ENCODE results near the gene VIT.
"Not testable (repeated sequence)": the region's sequence is repeated elsewhere in the genome, so short reads cannot be mapped to it uniquely, and the experiment has no call there.

The VIT gene

DNA sequence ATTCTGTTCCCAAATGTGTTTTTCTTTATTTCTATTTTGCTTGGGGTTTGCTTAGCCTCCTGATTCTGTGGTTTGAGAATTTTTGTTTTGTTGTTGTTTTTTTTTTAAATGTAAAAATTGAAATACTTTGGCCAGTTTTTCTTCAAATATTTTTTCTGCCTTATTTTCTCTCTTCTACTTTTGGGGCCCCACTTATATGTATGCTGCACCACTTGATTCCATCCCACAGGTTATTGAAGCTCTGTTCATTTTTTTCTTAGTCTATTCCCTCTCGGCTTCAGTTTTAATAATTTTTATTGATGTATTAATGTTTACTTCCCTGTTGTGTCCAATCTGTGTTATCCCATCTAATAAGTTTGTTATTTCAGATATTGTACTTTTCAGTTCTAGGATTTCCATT lies 17.7 kb upstream of the VIT start:
- DNase-seq = no peak

DNA sequence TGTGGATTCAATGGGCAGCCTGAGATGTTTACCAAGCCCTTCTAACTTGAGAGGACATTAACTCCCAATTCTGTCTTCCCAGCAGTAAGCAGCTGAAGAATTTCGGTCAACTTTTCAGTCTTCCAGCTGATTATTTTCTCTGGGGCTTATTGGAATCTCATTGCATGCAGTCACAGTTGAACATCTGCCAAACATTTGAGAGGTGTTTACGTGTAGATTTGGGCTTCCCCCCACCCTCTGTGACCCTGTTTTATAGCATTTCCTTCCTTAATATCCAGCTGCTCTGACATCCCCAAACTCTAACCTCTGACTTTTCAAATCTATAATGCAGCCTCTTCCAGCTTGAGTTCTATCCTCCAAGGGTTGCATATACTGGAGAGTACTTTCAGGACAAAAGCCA lies 16.5 kb upstream of the VIT start:
- DNase-seq = no peak

DNA sequence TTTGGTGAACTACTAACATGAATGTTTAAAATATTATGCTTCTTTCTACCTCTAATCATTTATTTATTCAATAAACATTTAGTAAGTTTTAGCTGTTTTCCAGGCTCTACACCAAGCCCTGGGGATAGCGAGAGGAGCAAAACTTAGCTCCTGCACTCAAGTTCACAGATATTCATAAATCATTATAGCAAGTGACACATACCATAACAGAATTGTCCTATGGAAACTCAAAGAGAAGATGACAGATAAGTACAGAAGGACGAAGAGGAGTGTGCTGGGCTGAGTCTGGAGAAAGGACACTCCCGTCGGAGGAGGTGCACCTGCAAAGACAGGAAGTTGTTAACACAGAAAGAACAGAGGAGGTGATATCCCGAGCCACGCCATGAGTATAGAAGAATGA lies 13.9 kb upstream of the VIT start:
- no peak for DNase-seq

DNA sequence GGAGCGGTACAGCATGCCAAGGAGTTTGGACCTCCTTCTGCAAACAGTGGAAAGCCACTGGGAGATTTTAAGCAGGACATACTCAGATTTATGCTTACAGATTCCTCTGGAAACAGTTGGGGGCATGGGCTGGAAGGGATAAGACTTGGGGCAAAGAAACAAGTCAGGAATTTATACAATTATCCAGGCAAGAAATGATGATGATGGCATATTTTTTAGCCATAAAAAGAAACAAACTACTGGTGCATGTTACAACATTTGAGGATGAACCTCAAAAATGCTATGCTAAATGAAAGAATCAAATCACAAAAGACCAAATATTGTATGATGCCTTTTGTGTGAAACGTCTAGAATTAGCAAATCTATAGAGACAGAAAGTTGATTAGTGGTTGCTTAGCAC lies 13.5 kb upstream of the VIT start:
- no peak for DNase-seq

DNA sequence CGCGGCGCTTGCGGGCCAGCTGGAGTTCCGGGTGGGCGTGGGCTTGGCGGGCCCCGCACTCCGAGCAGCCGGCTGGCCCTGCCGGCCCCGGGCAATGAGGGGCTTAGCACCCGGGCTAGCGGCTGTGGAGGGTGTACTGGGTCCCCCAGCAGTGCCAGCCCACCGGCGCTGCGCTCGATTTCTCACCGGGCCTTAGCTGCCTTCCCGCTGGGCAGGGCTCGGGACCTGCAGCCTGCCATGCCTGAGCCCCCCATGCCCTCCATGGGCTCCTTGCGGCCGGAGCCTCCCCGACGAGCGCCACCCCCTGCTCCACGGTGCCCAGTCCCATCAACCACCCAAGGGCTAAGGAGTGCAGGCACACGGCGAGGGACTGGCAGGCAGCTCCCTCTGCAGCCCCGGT lies 8.2 kb upstream of the VIT start:
- not testable (repeated sequence) for DNase-seq

DNA sequence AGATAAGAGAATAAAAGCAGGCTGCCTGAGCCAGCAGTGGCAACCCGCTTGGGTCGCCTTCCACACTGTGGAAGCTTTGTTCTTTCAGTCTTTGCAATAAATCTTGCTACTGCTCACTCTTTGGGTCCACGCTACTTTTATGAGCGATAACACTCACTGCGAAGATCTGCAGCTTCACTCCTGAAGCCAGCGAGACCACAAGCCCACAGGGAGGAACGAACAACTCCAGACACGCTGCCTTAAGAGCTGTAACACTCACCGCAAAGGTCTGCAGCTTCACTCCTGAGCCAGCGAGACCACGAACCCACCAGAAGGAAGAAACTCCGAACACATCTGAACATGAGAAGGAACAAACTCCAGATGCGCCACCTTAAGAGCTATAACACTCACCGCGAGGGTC lies 7.5 kb upstream of the VIT start:
- not testable (repeated sequence) for DNase-seq

DNA sequence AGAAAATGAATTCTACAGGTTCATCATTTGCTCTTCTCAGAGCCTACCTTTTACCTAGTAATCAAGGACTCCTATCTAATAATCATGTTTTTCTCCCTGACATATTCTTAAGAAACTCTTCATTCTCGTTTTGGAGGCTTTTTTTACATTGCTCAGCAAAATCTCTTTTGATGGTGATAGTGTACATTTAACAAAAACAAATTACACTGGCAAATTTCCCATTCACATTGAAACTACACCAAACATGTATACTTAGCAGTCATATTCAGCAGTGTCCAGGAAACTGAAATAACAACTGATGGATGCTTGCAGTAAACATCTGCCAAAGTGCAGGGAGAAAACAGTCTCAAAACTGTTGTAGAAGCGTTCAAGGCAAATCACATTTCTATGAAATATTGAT lies 4.4 kb upstream of the VIT start:
- DNase-seq = no peak

DNA sequence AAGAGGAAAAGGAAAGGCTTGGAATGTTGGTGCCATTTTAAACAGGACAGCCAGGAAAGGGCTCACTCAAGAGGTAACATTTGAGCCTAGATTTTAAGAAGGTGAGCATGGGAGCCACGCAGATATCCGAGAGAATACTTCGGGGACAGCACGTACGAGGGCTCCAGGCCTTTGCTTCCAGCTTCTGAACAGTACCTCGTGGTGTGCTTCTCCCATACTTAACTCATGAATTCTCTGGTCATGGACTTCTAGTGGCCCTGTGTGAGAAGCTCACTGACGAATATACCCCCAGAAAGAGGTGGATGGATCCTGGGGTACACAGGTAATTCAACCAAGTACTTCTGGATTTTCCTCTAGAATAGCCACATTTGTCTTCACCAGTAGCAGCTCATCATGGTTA lies 2.7 kb upstream of the VIT start:
- DNase-seq = no peak

DNA sequence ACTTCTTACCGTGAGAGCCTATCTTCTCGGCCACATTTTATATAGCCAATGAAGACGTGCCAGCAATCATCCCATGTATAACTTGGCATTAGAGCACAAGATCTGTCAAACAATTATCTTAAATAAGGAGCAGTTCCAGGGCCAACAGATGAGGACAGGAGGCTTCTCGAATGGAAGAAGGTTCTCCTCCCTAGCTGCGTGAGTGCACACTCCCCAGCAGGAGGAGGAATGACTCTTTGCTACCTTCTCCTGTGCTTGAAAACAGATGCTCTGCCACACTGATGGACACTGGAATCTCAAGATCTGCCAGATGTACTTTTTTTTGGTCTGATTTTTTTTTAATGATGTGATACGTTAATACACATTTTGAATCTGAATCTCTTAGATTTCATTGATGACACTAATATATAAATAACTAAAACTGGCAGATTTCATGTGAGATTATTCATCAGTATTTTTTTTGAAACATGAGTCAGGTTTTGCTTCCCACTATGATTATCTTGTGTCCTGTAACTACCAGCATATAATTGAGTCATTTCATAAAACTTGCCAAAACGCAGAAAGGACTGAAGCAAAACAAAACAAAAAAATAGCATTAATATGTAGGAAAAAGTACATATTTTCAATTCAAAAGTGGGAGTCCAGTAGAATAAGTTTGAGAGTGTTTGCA lies 626 bp upstream of the VIT start:
- DNase-seq = no peak

DNA sequence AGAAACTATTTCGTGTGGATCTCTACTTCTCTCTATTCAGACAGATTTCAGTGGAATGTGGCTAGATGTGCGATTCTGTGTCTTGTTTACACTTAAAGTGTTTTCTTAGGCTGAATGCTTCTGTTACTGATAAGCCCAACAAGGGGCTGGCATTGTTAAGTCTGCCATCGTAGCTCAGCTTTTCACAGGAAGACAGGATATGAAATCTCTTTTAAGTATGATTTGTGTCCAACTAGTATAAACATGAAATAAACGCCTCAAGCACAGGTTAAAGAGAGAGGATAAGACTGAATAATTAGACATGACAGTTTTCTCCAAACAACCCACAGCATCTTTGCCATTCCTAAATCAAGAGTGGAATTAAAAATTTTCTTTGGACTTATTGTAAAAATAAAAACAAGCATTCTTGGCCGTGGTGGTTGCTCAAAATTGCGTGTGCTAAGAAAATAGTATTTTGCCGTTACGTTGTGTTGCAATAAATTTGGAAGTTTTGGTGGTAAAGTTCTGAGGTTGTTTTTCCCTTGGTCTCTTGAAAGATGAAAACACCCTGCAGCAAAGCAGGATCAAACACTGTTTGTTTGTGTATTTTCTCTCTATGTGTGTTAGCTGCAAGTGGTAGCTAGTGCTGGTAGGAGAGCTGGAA lies 1.0 kb downstream of the VIT start:
- DNase-seq = no peak

DNA sequence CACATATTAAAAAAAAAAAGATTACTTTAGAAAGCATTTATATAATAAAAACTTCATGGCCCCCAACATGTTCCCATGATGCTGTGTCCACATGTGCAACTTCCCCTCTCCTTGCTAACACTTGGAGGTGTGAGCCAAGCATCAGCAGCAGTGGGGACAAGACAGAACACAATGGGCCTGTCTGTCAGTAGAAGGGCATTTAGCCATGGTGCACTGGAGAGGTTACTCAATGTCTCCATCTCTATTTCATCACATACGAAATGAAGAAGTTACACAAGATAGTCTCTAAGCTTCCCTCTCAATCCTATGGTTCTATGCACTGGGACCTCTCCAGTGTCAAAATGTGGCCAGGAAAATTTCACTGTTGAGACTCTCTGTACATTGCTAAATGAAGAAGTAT lies 2.5 kb downstream of the VIT start:
- no peak for DNase-seq

DNA sequence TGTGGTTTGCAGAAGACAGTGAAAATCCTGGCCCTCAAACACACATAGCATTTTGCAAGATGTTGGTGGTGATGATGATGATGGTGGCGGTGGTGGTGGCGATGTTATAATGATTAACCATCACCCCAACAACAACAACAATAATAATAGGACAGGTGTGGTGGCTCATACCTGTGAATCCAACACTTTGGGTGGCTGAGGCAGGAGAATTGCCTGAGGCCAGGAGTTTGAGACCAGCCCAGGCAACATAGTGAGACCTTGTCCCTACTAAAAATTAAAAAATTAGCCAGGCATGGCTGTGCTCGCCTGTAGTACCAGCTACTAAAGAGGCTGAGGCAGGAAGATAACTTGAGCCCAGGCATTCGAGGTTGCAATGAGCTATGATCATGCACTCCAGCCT lies 3.8 kb downstream of the VIT start:
- no peak for DNase-seq

DNA sequence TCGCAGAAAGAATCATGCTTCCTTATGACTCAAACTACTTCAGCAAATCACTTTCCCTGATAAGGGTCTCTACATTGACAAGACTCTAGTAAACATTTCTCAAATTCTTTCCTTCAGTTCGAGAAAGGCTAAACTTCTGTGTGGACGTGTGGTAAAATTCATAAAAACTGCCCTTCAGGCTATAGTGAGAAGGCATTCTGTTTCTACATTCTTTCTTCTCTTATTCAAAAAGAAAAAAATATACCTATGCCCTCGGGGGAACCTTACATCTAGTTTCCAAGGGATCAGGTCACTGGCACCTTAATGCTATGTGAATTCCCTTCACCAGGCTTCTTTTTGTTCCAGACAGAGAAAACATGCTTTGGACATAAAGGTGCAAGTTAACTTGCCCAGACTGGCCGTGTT lies 4.9 kb downstream of the VIT start:
- DNase-seq = no peak

DNA sequence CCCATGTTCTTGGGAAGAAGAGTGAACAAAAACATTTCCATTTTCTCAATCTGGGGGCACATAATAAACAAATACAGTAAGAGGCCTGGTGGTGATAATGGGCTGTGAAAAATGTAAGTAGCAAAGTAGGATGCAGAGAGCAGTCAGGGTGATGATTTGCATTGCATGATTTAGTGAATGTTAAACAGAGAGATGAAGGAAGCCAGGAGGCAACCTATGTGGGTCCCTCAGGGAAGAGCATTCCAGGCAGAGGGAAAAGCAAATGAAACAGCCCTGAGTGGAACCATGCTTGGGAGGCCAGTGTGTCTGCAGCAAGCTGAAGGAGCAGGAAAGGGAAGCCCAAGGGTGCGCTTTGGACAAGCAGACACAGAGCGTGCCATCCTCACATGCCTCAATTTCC lies 5.4 kb downstream of the VIT start:
- no peak for DNase-seq

DNA sequence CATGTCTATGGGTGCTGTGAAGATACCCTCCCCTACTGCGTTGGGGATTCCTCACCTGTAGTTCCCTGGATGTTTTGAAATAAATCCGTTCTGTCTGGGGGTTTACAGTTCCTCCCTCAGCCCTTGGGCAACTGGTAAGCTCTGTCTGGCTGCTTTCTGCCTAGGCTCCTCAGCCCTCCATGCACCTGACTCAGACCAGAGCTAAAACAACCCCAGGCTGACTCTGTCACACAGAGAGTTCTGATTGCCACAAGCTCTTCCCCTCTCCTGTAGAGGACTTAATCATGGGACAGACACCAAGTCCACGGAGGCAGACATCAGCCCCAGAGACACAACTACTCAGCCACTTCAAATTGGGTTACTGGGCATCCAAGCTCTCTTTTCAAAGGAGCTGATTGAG lies 6.3 kb downstream of the VIT start:
- no peak for DNase-seq

DNA sequence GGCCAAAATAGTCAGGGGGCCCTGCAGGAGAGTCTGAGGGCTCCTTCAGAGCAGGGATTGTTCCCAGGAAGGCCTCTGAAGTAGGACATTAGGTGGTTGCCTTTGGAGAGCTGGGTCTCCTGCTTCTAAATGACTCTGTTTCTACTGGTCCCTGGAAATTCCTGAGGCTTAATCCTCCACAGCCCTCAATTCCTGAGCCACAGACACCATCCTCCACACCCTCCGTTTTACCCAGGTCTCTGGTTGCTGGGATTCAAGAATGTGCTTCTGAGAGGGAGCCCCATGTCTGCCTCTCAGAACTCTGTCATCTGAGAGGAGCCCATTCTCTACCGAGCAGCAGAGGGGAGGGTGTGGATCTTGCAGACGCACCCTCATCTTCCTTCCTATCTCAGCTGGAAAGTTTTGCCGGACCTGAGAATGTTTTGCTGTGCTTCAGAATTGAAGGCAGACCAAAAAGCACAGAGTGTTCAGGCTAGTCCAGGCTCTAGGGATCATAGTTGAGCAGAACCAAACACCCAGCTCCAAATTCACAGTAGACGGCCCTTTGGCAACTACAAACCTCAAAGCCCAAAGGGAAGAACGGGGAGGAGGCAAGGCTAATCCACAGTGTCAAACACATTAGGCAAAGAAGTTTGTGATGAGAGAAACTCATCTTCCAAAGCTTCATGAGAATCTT lies 8.1 kb downstream of the VIT start:
- no peak for DNase-seq

DNA sequence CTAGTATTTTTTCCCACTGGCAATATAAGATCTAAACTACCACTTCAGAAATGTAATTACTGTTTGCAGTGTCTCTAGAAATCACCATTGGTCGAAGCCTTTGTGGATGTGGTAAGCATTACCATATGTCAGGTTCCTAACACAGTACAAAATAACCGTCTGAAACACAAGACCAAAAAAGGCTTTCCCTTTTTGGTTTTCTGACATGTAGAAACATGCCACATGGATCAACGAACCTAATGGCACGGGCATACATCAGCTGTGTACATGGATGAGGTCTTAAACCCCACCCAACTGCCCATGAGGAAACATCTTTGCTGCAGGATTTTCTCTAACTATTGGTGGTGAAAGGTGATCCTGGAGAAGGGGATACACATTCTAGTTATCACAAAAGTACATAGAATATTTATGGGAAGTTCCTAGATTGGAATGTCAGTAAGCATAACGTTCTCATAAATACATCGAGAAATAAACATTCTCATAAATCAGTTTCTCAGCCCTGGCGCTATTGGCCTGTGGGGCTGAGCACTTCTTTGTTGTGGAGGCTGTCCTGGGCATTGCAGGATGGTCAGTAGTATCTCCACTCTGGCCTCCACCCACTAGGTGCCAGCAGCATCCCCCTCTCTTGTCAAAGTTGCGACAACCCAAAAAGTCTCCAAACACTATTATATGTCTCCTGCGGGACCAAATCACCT lies 9.0 kb downstream of the VIT start:
- no peak for DNase-seq

DNA sequence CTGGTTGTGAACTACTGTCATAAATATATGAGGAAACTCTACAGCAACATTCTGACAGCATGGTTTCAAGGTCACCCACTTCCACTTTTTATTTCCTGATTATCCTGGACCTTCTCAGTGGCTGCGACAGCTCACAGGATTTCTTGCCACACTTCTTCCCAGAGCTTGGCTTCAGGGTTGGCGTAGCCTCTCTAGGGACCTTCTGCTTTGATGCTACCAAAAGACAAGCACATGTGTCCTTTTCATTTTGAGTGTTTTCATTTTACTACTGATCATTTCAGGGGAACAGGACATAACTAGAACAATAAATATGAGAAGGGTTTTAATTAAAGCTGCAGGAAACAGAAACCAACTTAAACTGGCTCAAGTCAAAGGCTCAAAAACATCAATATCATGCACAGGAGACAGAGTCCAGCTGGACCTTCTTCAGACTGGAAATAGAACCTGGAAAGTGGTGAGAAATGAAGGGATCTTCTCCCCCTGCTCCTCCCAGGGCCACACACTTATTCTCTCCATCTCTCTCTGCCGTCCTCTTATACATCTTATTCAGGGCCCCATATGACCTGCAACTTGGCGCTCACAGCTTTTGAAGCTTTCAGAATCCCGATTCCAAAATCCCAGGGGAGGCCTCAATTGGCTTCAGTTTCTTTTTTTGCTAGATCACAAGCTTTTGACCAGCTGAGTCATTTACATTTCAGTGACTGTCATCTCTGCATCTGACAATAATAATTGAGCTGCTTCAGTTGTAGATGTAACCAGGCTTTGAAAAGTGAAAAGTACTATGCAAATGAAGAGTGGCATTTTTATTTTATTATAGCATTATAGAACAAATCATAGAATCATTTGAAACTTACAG lies 9.7 kb downstream of the VIT start:
- DNase-seq = no peak

DNA sequence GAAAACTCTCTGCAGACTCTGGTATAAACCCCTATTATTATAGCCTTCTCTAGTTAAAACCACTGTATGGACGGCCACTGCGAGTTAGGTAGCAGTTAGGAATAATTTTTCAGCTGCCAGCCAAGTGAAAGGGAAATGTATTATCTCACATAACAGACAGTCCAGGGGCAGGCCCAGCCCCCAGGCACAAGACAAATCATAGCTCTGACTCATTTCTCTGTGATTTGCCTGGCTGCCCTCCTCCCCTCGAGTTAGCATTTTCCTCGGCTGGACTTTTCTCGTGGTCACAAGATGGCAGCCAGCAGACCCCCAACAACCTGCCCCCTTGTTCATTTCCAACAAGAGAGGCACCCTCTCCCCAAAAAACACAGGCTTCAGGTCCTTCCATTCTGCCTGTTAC lies 10.5 kb downstream of the VIT start:
- no peak for DNase-seq

DNA sequence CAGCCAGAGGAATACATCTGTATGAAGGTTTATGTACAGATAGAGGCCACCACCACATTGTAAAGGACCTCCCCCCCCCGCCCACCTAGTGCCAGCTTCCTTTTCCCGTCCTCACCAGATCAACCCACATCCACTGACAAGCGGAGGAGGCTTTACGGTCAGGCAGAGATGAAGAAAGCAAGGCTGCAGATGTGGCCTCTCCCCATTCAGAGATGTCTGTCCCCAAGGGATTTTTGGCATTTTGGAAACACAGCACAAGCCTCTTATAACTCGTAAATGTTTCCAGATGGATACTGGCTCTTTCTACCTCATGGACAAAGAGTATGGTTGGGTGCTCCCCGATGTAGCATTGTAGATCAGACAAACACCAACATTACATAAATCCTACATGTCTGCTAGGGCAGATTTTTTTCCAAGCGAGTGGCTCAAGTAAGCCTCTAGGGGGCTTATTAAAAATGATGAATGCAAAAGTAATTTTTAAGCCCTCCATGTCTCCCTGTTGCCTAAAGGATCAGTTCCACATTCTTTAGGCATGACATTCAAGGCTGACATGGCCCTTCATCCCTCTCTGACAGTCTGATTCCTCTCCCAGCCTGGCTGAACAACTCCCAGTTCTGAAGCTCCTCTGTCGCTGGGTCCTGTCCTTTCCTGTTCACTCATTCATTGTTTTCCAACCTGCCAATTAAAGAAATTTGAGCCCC lies 11.7 kb downstream of the VIT start:
- DNase-seq = no peak

DNA sequence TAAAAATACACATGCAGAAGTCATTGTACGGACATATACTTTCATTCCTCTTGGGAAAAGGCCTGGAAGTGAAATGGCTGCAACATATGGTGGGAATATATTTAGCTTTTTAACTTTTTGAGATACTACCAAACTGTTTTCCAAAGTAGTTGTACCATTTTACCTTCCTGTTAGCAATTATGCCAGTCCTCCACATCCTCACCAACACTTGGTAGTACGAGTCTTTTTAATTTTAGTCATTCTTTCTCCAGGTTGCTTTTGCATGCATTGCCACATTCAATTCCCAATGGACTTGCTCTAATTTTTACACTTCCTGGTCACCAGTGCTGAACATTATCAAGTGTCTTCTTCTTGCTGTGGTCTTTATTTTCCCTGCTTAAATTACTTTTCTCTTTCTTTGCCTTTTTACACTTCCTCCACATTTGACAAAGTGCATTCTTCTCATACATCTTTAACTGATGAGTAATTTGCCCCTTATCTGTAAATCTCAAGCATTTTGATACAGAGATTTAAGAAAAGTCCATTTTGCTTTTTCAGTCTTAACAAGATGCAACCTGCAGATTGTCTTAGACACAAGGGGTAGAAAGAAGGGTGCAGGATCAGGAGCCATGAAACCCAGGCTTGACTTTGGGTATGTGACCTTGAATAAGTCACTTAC lies 14.5 kb downstream of the VIT start:
- no peak for DNase-seq
